Central memory CD4-positive, alpha-beta T cell (primary cell): ENCODE data around the gene SDHAF2.
"Not testable (repeated sequence)": the region's sequence is repeated elsewhere in the genome, so short reads cannot be mapped to it uniquely, and the experiment has no call there.

Experiments used
- DNase-seq: peaks from one replicate; pipeline ENCODE4 v3.0.0; 2022

Gene SDHAF2

GRCh38 chr11:61477126-61477525, 47.2 kb downstream of the SDHAF2 start:
- DNase-seq, result no peak

- peak; percentile 32 for DNase-seq
These were observed 47.8 kb downstream of the SDHAF2 start for GRCh38 chr11:61477727-61478148.

- DNase-seq, result not testable (repeated sequence)
These were observed 49.6 kb downstream of the SDHAF2 start for GRCh38 chr11:61479360-61480058.

GRCh38 chr11:61480261-61480993, 50.5 kb downstream of the SDHAF2 start:
- DNase-seq, result no peak

- DNase-seq, result no peak
These were observed 51.0 kb downstream of the SDHAF2 start for GRCh38 chr11:61480994-61481335.

- no peak for DNase-seq
These were observed 51.9 kb downstream of the SDHAF2 start for GRCh38 chr11:61481806-61482205.

GRCh38 chr11:61482513-61482912, 52.6 kb downstream of the SDHAF2 start:
- no peak for DNase-seq

- DNase-seq, result no peak
These were observed 54.6 kb downstream of the SDHAF2 start for GRCh38 chr11:61484541-61484940.

- no peak for DNase-seq
These were observed 55.2 kb downstream of the SDHAF2 start for GRCh38 chr11:61485080-61485479.

- DNase-seq, result no peak
These were observed 56.2 kb downstream of the SDHAF2 start for GRCh38 chr11:61486011-61486620.

- no peak for DNase-seq
These were observed 56.9 kb downstream of the SDHAF2 start for GRCh38 chr11:61486779-61487178.

GRCh38 chr11:61487342-61488025, 57.6 kb downstream of the SDHAF2 start:
- no peak for DNase-seq

- DNase-seq, result no peak
These were observed 58.8 kb downstream of the SDHAF2 start for GRCh38 chr11:61488651-61489291.

GRCh38 chr11:61489833-61490721, 60.2 kb downstream of the SDHAF2 start:
- no peak for DNase-seq

- no peak for DNase-seq
These were observed 61.9 kb downstream of the SDHAF2 start for GRCh38 chr11:61491736-61492395.

- DNase-seq, result no peak
These were observed 64.5 kb downstream of the SDHAF2 start for GRCh38 chr11:61494381-61494961.

GRCh38 chr11:61495801-61496601, 66.1 kb downstream of the SDHAF2 start:
- DNase-seq, result no peak
